SH-SY5Y (cell line): ENCODE data around the gene MAML1.

Experiments used
- GATA2 ChIP-seq: IDR thresholded peaks from 2 replicates; pipeline ENCODE4 v1.6.1; 2011; ENCODE audit warnings: mild to moderate bottlenecking, low read depth, low read length
- GATA3 ChIP-seq: IDR thresholded peaks from 2 replicates; pipeline ENCODE4 v1.6.1; 2011; ENCODE audit warnings: low read depth, mild to moderate bottlenecking, low read length, moderate library complexity

- TF ChIP-seq GATA2 (no peak), GATA3 (no peak)
Measured at GRCh38 chr5:179805529-179806249, 73.1 kb downstream of the MAML1 start.
